Endothelial cell (in vitro differentiated cells): ENCODE results near the gene LARP4B. TPM values are rescaled to one million over a fixed set of nuclear protein-coding genes. Genes with fewer than 3 reads are reported as not detected.

ENCODE experiments used
- DNase-seq: peaks from one replicate; pipeline ENCODE4 v3.0.0; 2021; ENCODE audit warnings: low spot score
- H3K27ac Mint-ChIP-seq: one replicate; pipeline ENCODE4 v1.8.0; 2021; ENCODE audit warnings: mixed read lengths, inconsistent platforms; ENCODE audit not compliant: unreplicated experiment
- H3K27me3 Mint-ChIP-seq: one replicate; pipeline ENCODE4 v1.8.0; 2021; ENCODE audit warnings: mild to moderate bottlenecking, moderate library complexity, mixed read lengths, inconsistent platforms; ENCODE audit not compliant: unreplicated experiment
- H3K36me3 Mint-ChIP-seq: one replicate; pipeline ENCODE4 v1.8.0; 2021; ENCODE audit warnings: mild to moderate bottlenecking, low read depth, mixed read lengths, inconsistent platforms; ENCODE audit not compliant: unreplicated experiment
- H3K4me1 Mint-ChIP-seq: one replicate; pipeline ENCODE4 v1.8.0; 2021; ENCODE audit warnings: mild to moderate bottlenecking, mixed read lengths, inconsistent platforms; ENCODE audit not compliant: unreplicated experiment
- H3K4me3 Mint-ChIP-seq: one replicate; pipeline ENCODE4 v1.8.0; 2021; ENCODE audit warnings: mild to moderate bottlenecking, mixed read lengths, inconsistent platforms; ENCODE audit not compliant: unreplicated experiment
- H3K9me3 Mint-ChIP-seq: one replicate; pipeline ENCODE4 v1.8.0; 2021; ENCODE audit warnings: mixed read lengths, inconsistent platforms; ENCODE audit not compliant: unreplicated experiment
- CTCF ChIP-seq: fragments of 200-600 bp; sonication (generic); IDR thresholded peaks from one replicate; pipeline ENCODE4 v1.5.0; 2021; ENCODE audit warnings: antibody characterized with exemption; ENCODE audit not compliant: unreplicated experiment
- total RNA-seq: library from RNA; stranded (reverse); fragmentation: NEBNext Ultra II Directional; extraction: Animal tissue kit (Norgen Biotek cat#: 25700); gene quantifications from one replicate; pipeline ENCODE4 v1.2.1, GENCODE V29; 2021; ENCODE audit not compliant: unreplicated experiment

Gene LARP4B
- total RNA-seq, 1 donor from 2014 or later = 91.8 TPM

- no peaks in the 10 kb centered on the region for H3K27me3 Mint-ChIP-seq
- H3K36me3 Mint-ChIP-seq = peaks cover 46% of the 10 kb centered on the region
- peaks cover 34% of the 10 kb centered on the region for H3K4me1 Mint-ChIP-seq
- H3K4me3 Mint-ChIP-seq = no peak overlapping the region
- no peaks in the 10 kb centered on the region for H3K9me3 Mint-ChIP-seq
- DNase-seq = no peak
- no peak for TF ChIP-seq CTCF
- H3K27ac Mint-ChIP-seq = peak overlapping the region; percentile 45
Measured at GRCh38 chr10:844552-844951, 87.0 kb downstream of the LARP4B start.

GRCh38 chr10:843703-844102 is 87.8 kb downstream of the LARP4B start:
- Mint-ChIP-seq H3K9me3 (no peaks in the 10 kb centered on the region), H3K4me1 (peaks cover 31% of the 10 kb centered on the region), H3K4me3 (no peak overlapping the region), H3K36me3 (peaks cover 44% of the 10 kb centered on the region), H3K27me3 (no peaks in the 10 kb centered on the region), H3K27ac (no peak overlapping the region)
- no peak for DNase-seq
- no peak for TF ChIP-seq CTCF

GRCh38 chr10:842795-843194 is 88.7 kb downstream of the LARP4B start:
- H3K4me1 Mint-ChIP-seq = peaks cover 31% of the 10 kb centered on the region
- DNase-seq = no peak
- no peaks in the 10 kb centered on the region for H3K27me3 Mint-ChIP-seq
- H3K4me3 Mint-ChIP-seq = no peak overlapping the region
- H3K27ac Mint-ChIP-seq = no peak overlapping the region
- peaks cover 39% of the 10 kb centered on the region for H3K36me3 Mint-ChIP-seq
- no peaks in the 10 kb centered on the region for H3K9me3 Mint-ChIP-seq
- TF ChIP-seq CTCF = no peak

GRCh38 chr10:841535-841934 is 90.0 kb downstream of the LARP4B start:
- DNase-seq = no peak

More at GRCh38 chr10:841535-841934, 90.0 kb downstream of the LARP4B start:
- H3K27ac Mint-ChIP-seq = no peak overlapping the region
- no peak for TF ChIP-seq CTCF
- H3K4me1 Mint-ChIP-seq = peaks cover 24% of the 10 kb centered on the region
- no peak overlapping the region for H3K4me3 Mint-ChIP-seq
- peaks cover 29% of the 10 kb centered on the region for H3K36me3 Mint-ChIP-seq
- no peaks in the 10 kb centered on the region for H3K27me3 Mint-ChIP-seq
- H3K9me3 Mint-ChIP-seq = no peaks in the 10 kb centered on the region
